GM12878 (cell line): ENCODE measurements around the gene GABPB2. TPM values are rescaled to one million over a fixed set of nuclear protein-coding genes. Genes with fewer than 3 reads are reported as not detected.

Experiments used
- ATF7 ChIP-seq: fragments of 450-650 bp; IDR thresholded peaks from 2 replicates; pipeline ENCODE4 v1.6.1; 2016; ENCODE audit warnings: low read depth, mild to moderate bottlenecking
- BMI1 ChIP-seq: fragments of 450-650 bp; IDR thresholded peaks from 2 replicates; pipeline ENCODE4 v1.6.1; 2016; ENCODE audit warnings: mild to moderate bottlenecking, moderate library complexity, borderline replicate concordance
- CREM ChIP-seq: IDR thresholded peaks from 2 replicates; pipeline ENCODE4 v1.6.1; 2014; ENCODE audit warnings: antibody characterized with exemption, low read depth
- E2F8 ChIP-seq: fragments of 450-650 bp; IDR thresholded peaks from 2 replicates; pipeline ENCODE4 v1.6.1; 2018; ENCODE audit warnings: mild to moderate bottlenecking, low read depth, moderate library complexity; ENCODE audit not compliant: partially characterized antibody
- EED ChIP-seq: sonication (generic); IDR thresholded peaks from 2 replicates; pipeline ENCODE4 v1.6.1; 2016; ENCODE audit warnings: antibody characterized with exemption, low read depth
- EGR1 ChIP-seq, 2 experiments: IDR thresholded peaks; 1 replicate in 1 of 2; 2 replicates in 1 of 2; pipeline ENCODE4 v1.6.1; 2011 to 2012; ENCODE audit warnings: low read depth in 2 of 2, low read length in 2 of 2, borderline replicate concordance in 1 of 2, mild to moderate bottlenecking in 1 of 2, moderate library complexity in 1 of 2
- ELK1 ChIP-seq: IDR thresholded peaks from 2 replicates; pipeline ENCODE4 v1.6.1; 2012; ENCODE audit warnings: low read depth, low read length, improper control_type of control experiment
- IKZF1 ChIP-seq: fragments of 450-650 bp; conservative IDR thresholded peaks from 2 replicates; pipeline ENCODE4 v1.6.1; 2017; ENCODE audit warnings: antibody characterized with exemption, mild to moderate bottlenecking
- JUNB ChIP-seq: IDR thresholded peaks from 2 replicates; pipeline ENCODE4 v1.6.1; 2016; ENCODE audit warnings: antibody characterized with exemption, mild to moderate bottlenecking
- KDM1A ChIP-seq: fragments of 200-600 bp; sonication (generic); IDR thresholded peaks from 2 replicates; pipeline ENCODE4 v1.6.1; 2016; ENCODE audit warnings: borderline replicate concordance
- KLF5 ChIP-seq: fragments of 450-650 bp; IDR thresholded peaks from 2 replicates; pipeline ENCODE4 v1.6.1; 2014; ENCODE audit warnings: mild to moderate bottlenecking; ENCODE audit not compliant: partially characterized antibody
- MTA3 ChIP-seq: IDR thresholded peaks from 2 replicates; pipeline ENCODE4 v1.6.1; 2012; ENCODE audit warnings: low read length, inconsistent platforms, borderline replicate concordance
- MYC ChIP-seq: IDR thresholded peaks from 2 replicates; pipeline ENCODE4 v1.6.1; 2011; ENCODE audit warnings: mild to moderate bottlenecking, low read length, moderate library complexity, inconsistent platforms; ENCODE audit not compliant: insufficient read depth, insufficient replicate concordance, insufficient read length, severe bottlenecking
- NR2C2 ChIP-seq: IDR thresholded peaks from 2 replicates; pipeline ENCODE4 v1.6.1; 2011; ENCODE audit warnings: borderline replicate concordance, low read depth; ENCODE audit not compliant: control insufficient read depth, insufficient read length
- PAX5 ChIP-seq: IDR thresholded peaks from 2 replicates; pipeline ENCODE4 v1.6.1; 2011; ENCODE audit warnings: low read depth, low read length, borderline replicate concordance
- PAX8 ChIP-seq: fragments of 450-650 bp; IDR thresholded peaks from 2 replicates; pipeline ENCODE4 v1.6.1; 2017; ENCODE audit warnings: mild to moderate bottlenecking, moderate library complexity
- PKNOX1 ChIP-seq: fragments of 450-650 bp; IDR thresholded peaks from 2 replicates; pipeline ENCODE4 v1.6.1; 2016; ENCODE audit warnings: mild to moderate bottlenecking
- RAD51 ChIP-seq: fragments of 450-650 bp; IDR thresholded peaks from 2 replicates; pipeline ENCODE4 v1.6.1; 2016; ENCODE audit warnings: moderate library complexity, mild to moderate bottlenecking, inconsistent platforms
- SMAD5 ChIP-seq: IDR thresholded peaks from 2 replicates; pipeline ENCODE4 v1.6.1; 2016; ENCODE audit warnings: antibody characterized with exemption, low read depth
- SREBF1 ChIP-seq: IDR thresholded peaks from 2 replicates; pipeline ENCODE4 v1.6.1; 2012; ENCODE audit warnings: mild to moderate bottlenecking, low read length
- TARDBP ChIP-seq: IDR thresholded peaks from 2 replicates; pipeline ENCODE4 v1.6.1; 2016; ENCODE audit warnings: borderline replicate concordance
- TCF7 ChIP-seq: IDR thresholded peaks from 2 replicates; pipeline ENCODE4 v1.6.1; 2014; ENCODE audit warnings: antibody characterized with exemption, borderline replicate concordance
- USF1 ChIP-seq: IDR thresholded peaks from 2 replicates; pipeline ENCODE4 v1.6.1; 2011; ENCODE audit warnings: borderline replicate concordance, low read depth, mild to moderate bottlenecking, moderate library complexity, mixed read lengths, low read length; ENCODE audit not compliant: insufficient read depth; ENCODE audit errors: extremely low read length
- ZBED1 ChIP-seq: IDR thresholded peaks from 2 replicates; pipeline ENCODE4 v1.6.1; 2016; ENCODE audit warnings: borderline replicate concordance
- ZZZ3 ChIP-seq: IDR thresholded peaks from 2 replicates; pipeline ENCODE4 v1.6.1; 2011; ENCODE audit warnings: low read depth; ENCODE audit not compliant: control insufficient read depth, insufficient read length
- polyA plus RNA-seq, 11 experiments: library from polyadenylated mRNA; depleted of rRNA in 4 of 11; unstranded in 6 of 11; stranded (reverse) in 5 of 11; fragments of >200 nt; fragmentation: Nextera tagmentation in 4 of 11; fragmentation: Illumina TruSeq in 1 of 11; extraction: Ambion mirVana in 4 of 11; extraction: Trizol in 1 of 11; gene quantifications; 1 replicate in 1 of 11; 2 replicates in 10 of 11; pipeline versions ENCODE4 v1.2.1 to v1.2.3, GENCODE V29; 2011 to 2016; ENCODE audit warnings: inconsistent platforms in 2 of 11, missing spikeins in 2 of 11, low read depth in 1 of 11
- total RNA-seq, 4 experiments: library from RNA; depleted of rRNA in 3 of 4; stranded (reverse); fragments of >200 nt in 3 of 4; fragmentation: Illumina TruSeq in 1 of 4; extraction: Trizol in 1 of 4; gene quantifications; 2 replicates each; pipeline versions ENCODE4 v1.2.1 to v1.2.3, GENCODE V29; 2013 to 2021

GABPB2 gene
- total and polyA plus RNA-seq, 10 of the 15 experiments (the other 5 are each of a cell fraction or from before 2014, with no cell fraction given) = 2.3 to 10.5 (median 6.9) TPM

GRCh38 chr1:151130987-151131586 is 60.5 kb downstream of the GABPB2 start (continued):
- TF ChIP-seq PAX5 (no peak), E2F8 (no peak), NR2C2 (no peak), JUNB (no peak), USF1 (no peak), IKZF1 (no peak), PAX8 (no peak), RAD51 (no peak), TARDBP (no peak), KLF5 (no peak), ZBED1 (no peak), BMI1 (peak; percentile 57; the same call in 1 of the 2 replicates), SMAD5 (no peak), SREBF1 (no peak), MTA3 (no peak), PKNOX1 (peak; percentile 96), ELK1 (no peak), EED (no peak), KDM1A (no peak), ZZZ3 (no peak), ATF7 (no peak), CREM (peak; percentile 45; the same call in 1 of the 2 replicates), MYC (no peak), TCF7 (no peak), EGR1 (IDR thresholded peaks at IDR 0.05; ENCODE audit: borderline replicate concordance in 1 of 2, low read depth in 2 of 2, low read length in 2 of 2) (peak in 1 of 2 experiments; percentile 51; a peak in 1 of 3 replicates)
